ENCODE results near the gene ANKRD16.
"Not testable (repeated sequence)": the region's sequence is repeated elsewhere in the genome, so short reads cannot be mapped to it uniquely, and the experiment has no call there.

ANKRD16 gene

GRCh38 chr10:5889624-5890451 lies at the start of gene ANKRD16, which contains the start of gene FBH1:
ANKRD16 (minus strand) TSS chr10:5889893; CDS start chr10:5889354, 539 bp downstream.
FBH1 (plus strand) TSS chr10:5890243; CDS start chr10:5890346, 103 bp downstream.
- in situ Hi-C loops (cut with MboI; ENCODE audit: low sequenced_read_pairs), result no loop called here

- in situ Hi-C loops (cut with MboI; ENCODE audit: low sequenced_read_pairs), result no loop called here
Observed at GRCh38 chr10:5938291-5938690, 48.6 kb upstream of the ANKRD16 start.

- in situ Hi-C loops (cut with MboI; ENCODE audit: low sequenced_read_pairs), result no loop called here
Observed at GRCh38 chr10:5937016-5937415, 47.3 kb upstream of the ANKRD16 start.

GRCh38 chr10:5935628-5936027 lies 45.9 kb upstream of the ANKRD16 start:
- in situ Hi-C loops (cut with MboI; ENCODE audit: low sequenced_read_pairs), result no loop called here

GRCh38 chr10:5933909-5934546 lies 44.3 kb upstream of the ANKRD16 start:
- in situ Hi-C loops (cut with MboI; ENCODE audit: low sequenced_read_pairs), result no loop called here

GRCh38 chr10:5932345-5932744 lies 42.7 kb upstream of the ANKRD16 start:
- in situ Hi-C loops (cut with MboI; ENCODE audit: low sequenced_read_pairs), result no loop called here

GRCh38 chr10:5930272-5930671 lies 40.6 kb upstream of the ANKRD16 start:
- in situ Hi-C loops (cut with MboI; ENCODE audit: low sequenced_read_pairs), result no loop called here

GRCh38 chr10:5929442-5929841 lies 39.7 kb upstream of the ANKRD16 start:
- in situ Hi-C loops (cut with MboI; ENCODE audit: low sequenced_read_pairs), result no loop called here

- in situ Hi-C loops (cut with MboI; ENCODE audit: low sequenced_read_pairs), result no loop called here
Observed at GRCh38 chr10:5927306-5927705, 37.6 kb upstream of the ANKRD16 start.

- in situ Hi-C loops (cut with MboI; ENCODE audit: low sequenced_read_pairs), result no loop called here
Observed at GRCh38 chr10:5924889-5925288, 35.2 kb upstream of the ANKRD16 start.

GRCh38 chr10:5921746-5922145 lies 32.1 kb upstream of the ANKRD16 start:
- in situ Hi-C loops (cut with MboI; ENCODE audit: low sequenced_read_pairs), result no loop called here

GRCh38 chr10:5919568-5919967 lies 29.9 kb upstream of the ANKRD16 start:
- in situ Hi-C loops (cut with MboI; ENCODE audit: low sequenced_read_pairs), result no loop called here

- in situ Hi-C loops (cut with MboI; ENCODE audit: low sequenced_read_pairs), result no loop called here
Observed at GRCh38 chr10:5918763-5919162, 29.1 kb upstream of the ANKRD16 start.

GRCh38 chr10:5917305-5917704 lies 27.6 kb upstream of the ANKRD16 start:
- in situ Hi-C loops (cut with MboI; ENCODE audit: low sequenced_read_pairs), result no loop called here

GRCh38 chr10:5915451-5915850 lies 25.8 kb upstream of the ANKRD16 start:
- in situ Hi-C loops (cut with MboI; ENCODE audit: low sequenced_read_pairs), result no loop called here

- in situ Hi-C loops (cut with MboI; ENCODE audit: low sequenced_read_pairs), result no loop called here
Observed at GRCh38 chr10:5913736-5914135, 24.0 kb upstream of the ANKRD16 start.

GRCh38 chr10:5911670-5912069 lies 22.0 kb upstream of the ANKRD16 start:
- in situ Hi-C loops (cut with MboI; ENCODE audit: low sequenced_read_pairs), result no loop called here

GRCh38 chr10:5910323-5911100 lies 20.8 kb upstream of the ANKRD16 start:
- in situ Hi-C loops (cut with MboI; ENCODE audit: low sequenced_read_pairs), result no loop called here

- in situ Hi-C loops (cut with MboI; ENCODE audit: low sequenced_read_pairs), result not testable (repeated sequence)
Observed at GRCh38 chr10:5908676-5909075, 19.0 kb upstream of the ANKRD16 start.

- in situ Hi-C loops (cut with MboI; ENCODE audit: low sequenced_read_pairs), result no loop called here
Observed at GRCh38 chr10:5906651-5907050, 17.0 kb upstream of the ANKRD16 start.

GRCh38 chr10:5905854-5906507 lies 16.3 kb upstream of the ANKRD16 start:
- in situ Hi-C loops (cut with MboI; ENCODE audit: low sequenced_read_pairs), result no loop called here

Measured in HL-60/S4 treated with phorbol 12-myristate 13-acetate at 8.2 ng/mL for 4 days and 3 days (cell line).